GM21619 (cell line): Measurements from ENCODE around the gene SIGLEC5.
"Not testable (repeated sequence)": the region's sequence is repeated elsewhere in the genome, so short reads cannot be mapped to it uniquely, and the experiment has no call there.

Source experiments
- ATAC-seq: cut with Tn5 transposase; IDR thresholded peaks from one replicate; pipeline ENCODE4 v1.9.1; 2021; ENCODE audit not compliant: unreplicated experiment

The SIGLEC5 gene

GRCh38 chr19:51630315-51630714, at the start of gene SIGLEC5:
SIGLEC5 (minus strand) TSS chr19:51630401; CDS start chr19:51630335, 66 bp downstream.
- ATAC-seq: not testable (repeated sequence)

GRCh38 chr19:51676566-51677083, 46.4 kb upstream of the SIGLEC5 start:
- no peak for ATAC-seq

DNA sequence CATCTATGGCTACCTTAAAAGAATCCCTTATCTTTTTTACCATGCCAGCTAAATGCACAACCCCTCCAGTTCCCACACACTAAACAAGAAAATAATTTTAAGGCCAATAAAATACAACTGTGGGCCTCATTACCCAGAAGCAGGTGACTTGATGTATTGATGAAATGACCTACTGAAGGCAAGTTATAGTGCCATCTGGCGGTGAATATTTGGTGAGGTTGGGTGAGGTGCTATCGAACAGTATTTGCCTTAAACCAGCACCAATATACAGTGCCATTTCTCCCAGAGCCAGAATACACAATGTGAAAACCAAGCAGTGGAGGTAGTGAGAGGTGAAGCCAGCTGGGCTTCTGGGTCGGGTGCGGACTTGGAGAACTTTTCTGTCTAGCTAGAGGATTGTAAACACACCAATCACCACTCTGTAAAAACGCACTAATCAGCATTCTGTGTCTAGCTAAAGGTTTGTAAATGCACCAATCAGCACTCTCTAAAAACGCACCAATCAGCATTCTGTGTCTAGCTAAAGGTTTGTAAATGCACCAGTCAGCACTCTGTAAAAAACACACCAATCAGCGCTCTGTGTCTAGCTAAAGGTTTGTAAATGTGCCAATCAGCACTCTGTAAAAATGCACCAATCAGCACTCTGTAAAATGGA, 45.8 kb upstream of the SIGLEC5 start:
- ATAC-seq: not testable (repeated sequence)

DNA sequence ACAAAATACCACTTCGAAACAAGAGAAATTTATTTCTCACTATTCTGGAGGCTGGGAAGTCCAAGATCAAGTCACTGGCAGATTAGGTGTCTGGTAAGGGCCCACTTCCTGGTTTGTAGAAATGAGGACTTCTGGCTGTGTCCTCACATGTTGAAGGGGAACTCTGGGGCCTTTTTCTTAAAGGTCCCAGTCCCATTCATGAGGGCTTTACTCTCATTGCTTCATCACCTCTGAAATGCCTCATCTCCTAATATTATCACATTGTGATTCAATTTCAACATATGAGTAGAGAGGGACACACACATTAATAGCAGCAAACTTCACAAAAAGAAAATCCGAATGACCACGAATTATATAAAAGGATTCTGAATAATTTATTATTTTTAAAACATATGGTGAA, 38.0 kb upstream of the SIGLEC5 start:
- no peak for ATAC-seq

- no peak for ATAC-seq
Observed at GRCh38 chr19:51664997-51665396, 34.8 kb upstream of the SIGLEC5 start.

- no peak for ATAC-seq
Observed at GRCh38 chr19:51664131-51664530, 33.9 kb upstream of the SIGLEC5 start.

- no peak for ATAC-seq
Observed at GRCh38 chr19:51663650-51664049, 33.4 kb upstream of the SIGLEC5 start.

DNA sequence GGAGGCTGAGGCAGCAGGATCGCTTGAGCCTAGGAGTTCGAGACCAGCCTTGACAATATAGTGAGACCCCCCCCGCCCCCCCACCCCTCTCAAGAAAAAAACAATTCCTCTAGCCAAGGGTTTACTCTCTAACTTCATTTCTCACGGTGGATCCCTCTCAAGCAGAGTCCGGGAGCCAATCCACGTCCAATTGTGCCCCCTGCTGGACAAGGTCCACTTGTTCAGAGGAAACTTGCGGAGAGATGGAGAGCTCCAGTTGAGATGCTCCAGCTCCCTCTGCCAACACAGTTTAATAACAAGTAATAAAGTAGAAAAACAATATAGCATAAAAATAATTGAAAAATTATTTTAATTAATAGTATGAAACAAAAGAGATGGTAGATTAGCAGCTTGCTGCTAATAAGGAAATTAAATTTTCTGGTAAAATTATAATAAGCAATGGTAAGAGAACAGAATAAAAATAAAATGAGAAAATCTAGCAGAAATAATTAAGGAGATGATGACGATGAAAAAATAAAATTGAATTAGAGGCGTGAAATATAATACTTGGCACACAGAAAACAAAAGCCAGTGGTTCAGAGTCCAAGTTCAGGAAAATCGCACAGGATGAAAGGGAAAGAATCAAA, 30.9 kb upstream of the SIGLEC5 start:
- ATAC-seq: no peak

DNA sequence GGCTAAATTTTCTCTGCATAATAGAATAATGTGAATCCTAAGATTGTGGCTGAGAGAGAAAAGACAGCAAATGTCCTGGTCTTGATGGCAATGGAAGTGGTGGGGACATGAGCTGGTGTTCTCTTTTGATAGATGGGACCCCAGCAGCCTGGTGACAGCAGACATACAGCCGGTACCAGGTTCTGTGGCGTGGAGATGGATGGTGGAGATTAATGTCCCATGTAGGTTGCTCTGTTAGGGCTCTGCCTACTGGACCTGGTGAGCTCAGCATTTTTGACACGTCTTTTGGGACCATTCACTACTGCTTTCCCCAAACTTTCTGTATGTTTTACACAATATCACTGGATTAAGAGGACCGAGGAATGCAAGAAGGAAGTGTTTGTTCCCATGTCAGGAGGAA, 24.6 kb upstream of the SIGLEC5 start:
- no peak for ATAC-seq

GRCh38 chr19:51653162-51653561, 23.0 kb upstream of the SIGLEC5 start:
- no peak for ATAC-seq

DNA sequence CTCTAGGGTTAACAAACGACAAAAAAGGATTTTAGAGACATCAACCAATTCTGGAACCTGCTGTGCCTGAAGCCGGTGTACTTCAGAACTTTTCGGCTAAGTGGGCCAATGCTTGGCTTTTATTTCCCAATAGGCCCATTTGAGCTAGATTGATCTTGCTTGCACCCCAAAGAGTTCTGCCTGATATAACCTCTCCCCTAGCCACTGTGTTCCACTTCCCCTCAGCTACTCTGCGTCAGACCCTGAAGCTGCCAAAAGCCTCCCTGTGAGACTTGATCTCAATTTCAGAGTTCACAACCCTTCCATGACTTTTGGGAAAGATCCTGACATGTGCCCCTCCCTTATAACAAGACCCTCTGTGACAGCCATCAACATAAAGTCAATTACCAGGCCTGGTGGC, 22.1 kb upstream of the SIGLEC5 start:
- ATAC-seq: no peak

DNA sequence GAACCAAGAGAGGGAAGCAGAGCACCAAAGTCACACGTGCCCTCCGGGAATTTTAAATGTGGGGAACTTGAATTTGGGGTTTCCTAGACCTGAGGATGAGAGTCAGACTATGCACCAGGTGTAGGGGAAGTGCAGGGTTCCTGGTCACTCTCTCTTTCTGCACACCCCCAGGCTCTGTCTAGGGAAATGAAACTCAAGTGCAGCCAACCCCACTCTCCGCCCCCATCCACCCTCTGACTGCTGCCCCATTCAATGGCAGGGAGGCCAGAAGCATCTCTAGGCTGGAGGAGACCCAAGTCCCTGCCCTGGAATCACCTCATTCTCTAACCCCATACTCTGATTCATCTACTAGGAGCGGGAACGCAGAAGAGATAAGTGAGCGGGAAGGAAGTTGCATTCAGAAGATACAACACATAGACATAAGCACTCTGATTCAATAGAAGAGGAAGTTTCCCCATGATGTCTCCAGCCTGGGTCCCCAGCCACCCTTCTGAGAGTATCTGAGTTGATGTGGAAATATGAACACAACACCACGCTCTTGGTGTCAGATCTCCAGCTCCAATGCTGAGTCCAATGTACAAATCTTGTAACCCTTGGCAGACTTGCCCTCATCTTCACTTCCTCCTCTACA, 21.1 kb upstream of the SIGLEC5 start:
- ATAC-seq: no peak

DNA sequence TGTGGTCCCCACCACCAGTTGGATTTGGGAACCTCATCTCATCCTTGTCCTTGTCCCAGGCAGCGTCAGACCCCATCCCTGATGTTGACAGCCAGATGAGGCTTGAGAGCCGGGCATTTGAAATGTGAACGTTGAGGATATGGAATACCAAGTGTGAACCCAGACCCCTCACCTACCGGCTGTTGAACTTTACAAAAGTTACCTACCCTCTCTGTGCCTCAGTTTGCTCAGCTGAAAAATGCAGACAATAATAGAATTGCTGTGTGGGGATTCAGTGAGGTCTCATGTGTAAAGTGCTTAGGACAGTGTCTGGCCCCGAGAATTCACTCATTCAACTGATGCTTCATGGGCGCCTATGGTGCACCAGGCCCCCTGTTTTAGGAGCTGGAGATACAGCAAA, 17.1 kb upstream of the SIGLEC5 start:
- no peak for ATAC-seq

DNA sequence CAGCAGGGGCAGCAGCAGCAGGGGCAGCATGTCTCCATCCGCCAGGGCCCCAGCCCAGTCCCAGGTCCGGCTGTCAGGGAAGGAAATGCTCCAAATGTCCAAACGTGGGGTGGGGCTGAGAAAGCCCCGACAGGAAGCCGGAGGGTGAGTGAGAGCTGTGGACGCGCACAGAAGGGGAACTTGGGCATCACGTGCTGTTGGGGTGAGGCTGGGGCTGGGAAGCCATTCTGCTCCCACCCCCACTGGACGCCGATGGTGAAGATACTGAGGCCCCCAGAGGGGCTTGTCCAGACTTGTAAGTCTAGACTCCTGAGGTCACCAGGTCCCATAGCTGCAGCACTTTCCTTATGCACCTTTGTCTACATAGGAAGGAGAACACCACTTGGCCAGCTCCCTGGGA, 16.5 kb upstream of the SIGLEC5 start, which contains the start of gene SIGLEC14:
Gene SIGLEC14 (minus strand): TSS at position 96 of the 400 bp plus-strand sequence. CDS start 66 bp downstream, at position 30.
- not testable (repeated sequence) for ATAC-seq

GRCh38 chr19:51644636-51645271, 14.6 kb upstream of the SIGLEC5 start:
- ATAC-seq: no peak

GRCh38 chr19:51641648-51642047, 11.4 kb upstream of the SIGLEC5 start:
- no peak for ATAC-seq

GRCh38 chr19:51640386-51640785, 10.2 kb upstream of the SIGLEC5 start:
- ATAC-seq: no peak

DNA sequence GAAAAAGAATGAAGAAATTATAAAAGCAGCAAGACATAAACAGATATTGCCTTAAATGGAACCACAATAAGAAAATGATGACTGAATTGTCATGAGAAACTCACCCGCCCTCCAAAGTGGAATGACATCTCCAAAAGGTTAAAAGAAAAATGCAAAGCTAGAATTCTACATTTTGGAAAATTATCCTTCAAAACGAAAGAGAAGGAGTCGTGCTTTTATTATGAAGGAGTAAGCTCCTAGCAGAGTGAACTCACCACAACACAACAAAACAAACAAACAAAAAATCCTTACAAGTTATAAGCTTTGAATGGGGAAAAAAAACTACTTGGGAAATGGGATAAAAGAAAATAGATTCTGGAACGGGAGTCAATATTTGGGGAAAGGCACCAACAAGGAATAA, 9.7 kb upstream of the SIGLEC5 start:
- no peak for ATAC-seq

DNA sequence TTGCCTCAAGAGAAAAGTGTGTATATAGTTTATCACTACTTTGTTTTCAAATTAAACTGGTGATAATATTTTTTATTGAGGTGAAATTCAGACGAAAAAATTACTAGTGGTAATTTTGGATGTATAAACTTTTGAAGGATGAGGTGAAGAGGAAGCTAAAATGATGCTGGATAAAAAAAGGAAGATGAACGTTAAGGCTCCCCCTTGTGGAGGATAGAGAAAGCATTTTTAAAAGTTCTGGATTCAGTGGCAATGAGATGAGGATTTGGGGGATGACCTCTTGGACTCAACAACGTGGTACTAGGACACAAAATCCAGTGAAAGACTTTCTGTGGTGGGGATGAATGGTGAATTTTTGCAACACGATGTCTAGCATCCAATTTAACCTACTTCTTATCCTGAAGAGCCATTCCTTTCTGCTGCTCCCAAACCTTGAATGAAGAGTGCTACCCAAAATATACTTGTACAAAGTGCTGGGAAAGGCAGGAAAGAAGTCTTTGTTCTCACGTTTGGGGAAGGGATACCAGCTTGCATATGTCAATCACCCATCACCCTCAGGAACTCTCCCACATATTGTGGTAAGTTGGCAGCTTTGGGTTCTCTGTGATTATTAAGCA, 7.3 kb upstream of the SIGLEC5 start:
- ATAC-seq: no peak

GRCh38 chr19:51632126-51632525, 1.9 kb upstream of the SIGLEC5 start:
- ATAC-seq: no peak
